Right forelimb (tissue), 1 donor: ENCODE results near the gene ATP9A.
A peak's percentile ranks its signal among the peaks of the same experiment; 100 is the strongest.
"Not testable (repeated sequence)": the region's sequence is repeated elsewhere in the genome, so short reads cannot be mapped to it uniquely, and the experiment has no call there.

ENCODE experiments used
- DNase-seq: peaks from one replicate; pipeline ENCODE4 v3.0.0-alpha.2; 2018

The ATP9A gene

DNA sequence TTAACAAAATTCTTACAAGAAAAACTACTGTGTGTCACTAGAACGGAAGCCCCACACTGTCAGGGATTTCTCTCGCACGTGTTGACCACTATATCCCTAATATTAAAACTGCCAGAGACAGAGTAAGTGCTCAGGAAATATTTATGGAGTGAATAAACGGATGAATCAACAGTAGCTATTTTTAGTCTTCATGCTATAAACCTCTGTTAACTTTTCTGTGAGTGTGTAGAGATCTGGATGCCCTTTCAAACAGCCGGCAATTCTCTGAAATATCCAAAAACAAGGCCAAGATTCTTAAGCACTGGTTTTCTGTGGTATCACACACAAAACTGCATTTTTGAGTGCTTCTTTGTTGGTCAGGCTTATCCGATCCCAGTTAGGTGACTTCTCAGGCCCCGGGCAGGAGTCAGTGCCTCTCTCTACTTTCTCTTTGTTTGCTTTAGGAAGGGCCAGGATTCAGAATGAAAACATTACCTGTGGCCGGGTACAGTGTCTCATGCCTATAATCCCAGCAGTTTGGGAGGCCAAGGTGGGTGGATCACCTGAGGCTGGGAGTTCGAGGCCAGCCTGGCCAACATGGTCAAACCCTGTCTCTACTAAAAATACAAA is 15.7 kb downstream of the ATP9A start:
- DNase-seq: no peak

DNA sequence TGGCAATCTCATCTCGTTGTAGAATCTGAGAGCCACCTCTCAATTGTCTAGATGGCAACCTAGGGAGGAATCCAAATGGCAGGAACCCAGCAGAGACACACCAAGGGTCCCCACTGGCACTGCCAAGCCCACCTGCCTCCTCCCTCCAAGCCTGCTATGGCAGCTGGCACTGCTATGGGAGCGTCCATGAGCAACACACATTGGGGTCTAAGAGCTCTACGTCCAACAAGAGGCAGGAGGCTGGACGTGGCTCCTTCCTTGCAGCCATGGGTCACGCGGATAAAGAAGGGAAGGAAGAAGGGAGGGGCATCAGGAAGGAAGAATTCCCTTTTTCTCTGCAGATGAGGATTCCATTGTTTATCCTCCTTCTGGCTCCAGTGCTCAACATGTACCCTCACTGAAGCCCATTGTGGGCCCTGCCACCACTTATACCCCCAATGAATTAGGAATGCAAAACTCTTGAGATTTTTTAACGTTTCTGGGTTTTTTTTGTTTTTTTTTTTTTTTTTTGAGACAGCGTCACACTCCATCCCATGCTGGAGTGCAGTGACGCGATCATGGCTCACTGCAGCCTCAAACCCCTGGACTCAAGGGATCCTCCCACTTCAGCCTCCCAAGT is 17.3 kb downstream of the ATP9A start:
- no peak for DNase-seq

- no peak for DNase-seq
Measured at GRCh38 chr20:51750037-51750769, 18.0 kb downstream of the ATP9A start.

DNA sequence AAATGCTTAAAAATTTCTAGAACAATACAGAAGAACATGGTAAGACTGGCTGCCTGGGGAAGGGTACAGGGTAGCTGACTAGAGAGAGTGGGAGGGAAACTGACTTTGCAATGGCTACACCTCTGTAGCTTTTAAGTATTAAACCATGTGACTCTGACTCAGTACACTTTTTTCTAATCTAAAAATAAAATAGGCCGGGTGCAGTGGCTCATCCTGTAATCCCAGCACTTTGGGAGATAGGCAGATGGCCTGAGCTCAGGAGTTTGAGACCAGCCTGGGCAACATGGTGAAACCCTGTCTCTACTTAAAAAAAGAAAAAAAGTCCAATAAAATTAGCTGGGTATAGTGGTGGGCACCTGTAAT is 18.5 kb downstream of the ATP9A start:
- no peak for DNase-seq

DNA sequence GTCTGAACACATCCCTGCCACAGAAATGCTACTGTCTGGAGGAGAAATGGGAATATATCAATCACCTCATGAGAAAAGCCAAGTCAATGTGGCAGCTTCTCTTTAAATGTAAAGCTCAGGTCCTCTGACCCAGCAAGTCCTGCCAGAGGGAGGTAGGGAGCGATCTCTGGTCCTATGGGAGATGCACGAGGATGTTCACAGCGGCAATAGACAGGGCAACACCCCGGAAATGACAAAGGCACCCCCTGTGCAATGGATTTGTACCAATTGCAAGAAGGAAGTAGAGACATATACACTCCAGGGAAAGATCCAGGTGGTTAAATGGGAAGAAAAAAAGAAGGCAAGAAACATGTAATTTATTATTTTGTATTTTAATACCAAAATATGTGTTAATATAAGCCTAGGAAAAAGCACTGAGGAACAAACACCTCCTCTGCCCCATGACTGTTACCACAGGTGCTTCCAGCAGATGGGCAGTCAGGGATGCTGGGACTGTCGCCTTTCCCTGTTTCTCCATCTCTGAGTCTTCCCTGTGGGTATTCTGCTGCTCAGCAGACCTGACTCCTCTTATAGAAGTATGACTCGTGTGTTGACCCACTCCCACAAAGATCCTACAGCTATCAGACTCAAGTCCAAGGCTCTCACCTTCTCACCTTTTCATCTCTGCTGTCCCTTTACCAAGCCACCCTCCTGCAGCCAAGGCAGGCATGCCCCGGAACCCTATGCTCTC is 20.8 kb downstream of the ATP9A start:
- no peak for DNase-seq

DNA sequence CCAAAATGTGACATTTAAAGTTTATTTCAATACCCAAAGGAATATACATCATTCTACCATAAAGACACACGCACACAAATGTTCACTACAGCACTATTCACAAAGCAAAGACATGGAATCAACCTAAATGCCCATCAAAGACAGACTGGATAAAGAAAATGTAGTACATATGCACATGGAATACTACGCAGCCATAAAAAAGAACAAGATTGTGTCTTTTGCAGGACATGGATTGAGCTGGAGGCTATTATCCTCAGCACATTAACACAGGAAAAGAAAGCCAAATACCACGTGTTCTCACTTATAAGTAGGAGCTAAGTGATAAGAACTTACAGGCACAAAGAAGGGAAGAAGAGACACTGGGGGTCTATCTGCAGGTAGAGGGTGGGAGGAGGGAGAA is 22.4 kb downstream of the ATP9A start:
- no peak for DNase-seq

GRCh38 chr20:51740838-51741237 is 27.4 kb downstream of the ATP9A start:
- DNase-seq: no peak

DNA sequence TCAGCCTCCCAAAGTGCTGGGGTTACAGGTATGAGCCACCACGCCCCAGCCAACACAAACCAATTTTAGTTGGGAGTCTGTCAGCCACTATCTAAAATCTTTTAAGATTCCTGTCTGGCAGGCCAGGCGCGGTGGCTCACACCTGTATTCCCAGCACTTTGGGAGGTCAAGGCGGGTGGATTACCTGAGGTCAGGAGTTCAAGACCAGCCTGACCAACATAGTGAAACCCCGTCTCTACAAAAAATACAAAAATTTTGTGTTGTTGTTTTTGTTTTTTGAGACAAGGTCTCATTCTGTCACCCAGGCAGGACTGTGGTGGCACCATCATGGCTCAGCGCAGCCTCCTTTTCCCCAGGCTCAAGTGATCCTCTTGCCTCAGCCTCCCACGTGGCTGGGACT is 27.9 kb downstream of the ATP9A start:
- DNase-seq: not testable (repeated sequence)

- DNase-seq: no peak
Measured at GRCh38 chr20:51739722-51740249, 28.4 kb downstream of the ATP9A start.

DNA sequence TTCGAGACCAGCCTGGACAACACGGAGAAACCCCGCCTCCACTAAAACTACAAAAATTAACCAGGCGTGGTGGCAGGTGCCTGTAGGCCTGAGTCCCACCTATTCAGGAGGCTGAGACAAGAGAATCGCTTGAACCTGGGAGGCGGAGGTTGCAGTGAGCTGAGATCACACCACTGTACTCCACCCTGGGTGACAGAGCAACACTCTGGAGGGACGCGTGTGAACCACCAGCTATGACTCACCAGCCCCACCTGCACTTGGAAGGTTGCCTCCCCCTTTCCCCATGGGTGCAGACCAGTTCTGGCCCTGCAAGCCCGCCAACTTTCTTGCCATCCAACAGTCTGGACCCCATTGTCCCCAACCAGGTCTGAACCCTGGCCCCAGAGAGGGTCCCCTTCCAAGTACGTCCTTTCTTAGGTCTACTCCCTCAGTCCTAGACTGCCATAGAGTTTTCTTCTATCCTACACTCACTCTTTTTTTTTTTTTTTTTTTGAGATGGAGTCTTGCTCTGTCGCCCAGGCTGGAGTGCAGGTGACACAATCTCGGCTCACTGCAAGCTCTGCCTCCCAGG is 29.2 kb downstream of the ATP9A start:
- DNase-seq: no peak

DNA sequence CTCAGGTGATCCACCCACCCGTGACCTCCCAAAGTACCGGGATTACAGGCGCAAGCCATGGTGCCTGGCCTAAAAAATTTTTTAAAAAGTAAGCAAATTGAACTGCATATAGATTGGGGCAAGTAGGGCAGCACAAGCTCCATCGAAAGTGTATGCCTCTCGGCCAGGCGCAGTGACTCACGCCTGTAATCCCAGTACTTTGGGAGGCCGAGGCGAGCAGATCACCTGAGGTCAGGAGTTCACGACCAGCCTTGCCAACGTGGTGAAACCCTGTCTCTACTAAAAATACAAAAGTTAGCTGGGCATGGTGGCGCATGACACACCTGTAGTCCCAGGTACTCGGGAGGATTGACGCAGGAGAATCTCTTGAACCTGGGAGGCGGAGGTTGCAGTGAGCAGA is 29.9 kb downstream of the ATP9A start:
- not testable (repeated sequence) for DNase-seq

DNA sequence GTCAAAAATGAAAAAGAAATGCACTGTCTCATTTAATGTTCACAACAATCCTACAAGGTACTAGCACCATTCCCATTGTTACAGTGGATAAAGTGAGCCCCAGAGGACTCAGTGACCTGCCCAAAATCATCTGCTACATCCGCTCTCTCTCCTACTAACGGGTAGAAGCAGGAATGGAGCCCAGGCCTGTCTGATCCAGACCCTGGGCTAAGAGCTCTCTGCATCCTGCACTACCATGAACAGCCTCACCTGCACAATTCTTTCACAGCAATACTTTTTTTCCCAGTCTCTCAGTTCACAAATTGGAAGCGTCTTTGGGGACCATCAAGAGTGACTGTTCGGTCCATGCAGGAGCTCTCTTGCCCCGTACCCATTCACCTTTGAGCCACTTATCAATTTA is 31.2 kb downstream of the ATP9A start:
- DNase-seq: no peak

DNA sequence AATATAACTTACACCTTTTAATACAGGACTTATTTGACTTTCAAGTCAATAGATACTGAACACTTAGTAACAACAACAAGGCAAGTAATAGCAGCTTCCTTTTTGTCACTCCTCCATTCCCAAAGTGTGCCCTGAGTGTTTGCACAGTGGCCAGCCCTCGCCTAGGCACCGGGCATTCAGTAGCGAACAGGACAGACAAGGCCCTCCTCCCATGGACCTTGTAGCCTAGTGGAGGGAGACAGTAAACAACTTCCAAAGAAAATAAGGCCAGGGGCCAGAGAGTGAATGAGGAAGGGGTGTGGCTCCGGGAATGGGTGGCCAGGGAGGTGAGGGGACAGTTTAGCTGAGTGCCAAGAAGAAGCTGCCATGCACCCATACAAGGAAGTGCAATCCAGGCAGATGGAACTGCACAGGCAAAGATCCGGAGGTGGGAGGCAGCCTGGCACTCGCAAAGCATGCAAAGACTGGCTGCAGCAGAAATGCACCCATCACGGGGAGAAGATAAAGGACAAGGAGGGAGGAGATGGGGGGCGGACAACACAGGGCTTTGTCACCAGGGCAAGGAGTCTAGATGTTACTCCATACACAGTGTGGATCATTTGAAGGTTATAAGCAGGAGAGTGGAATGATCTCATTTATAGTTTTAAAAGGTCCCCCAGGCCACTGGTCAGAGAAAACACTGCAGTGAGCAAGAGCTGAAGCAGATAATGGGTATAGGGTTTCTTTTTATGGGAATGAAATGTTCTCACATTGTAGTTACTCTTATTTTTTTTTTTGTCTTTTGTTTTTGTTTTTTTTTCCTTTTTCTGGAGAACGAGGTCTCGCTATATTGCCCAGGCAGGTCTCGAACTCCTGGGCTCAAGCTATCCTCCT is 32.2 kb downstream of the ATP9A start:
- no peak for DNase-seq

- no peak for DNase-seq
Measured at GRCh38 chr20:51734876-51735720, 33.1 kb downstream of the ATP9A start.

GRCh38 chr20:51733070-51733469 is 35.1 kb downstream of the ATP9A start:
- DNase-seq: no peak

DNA sequence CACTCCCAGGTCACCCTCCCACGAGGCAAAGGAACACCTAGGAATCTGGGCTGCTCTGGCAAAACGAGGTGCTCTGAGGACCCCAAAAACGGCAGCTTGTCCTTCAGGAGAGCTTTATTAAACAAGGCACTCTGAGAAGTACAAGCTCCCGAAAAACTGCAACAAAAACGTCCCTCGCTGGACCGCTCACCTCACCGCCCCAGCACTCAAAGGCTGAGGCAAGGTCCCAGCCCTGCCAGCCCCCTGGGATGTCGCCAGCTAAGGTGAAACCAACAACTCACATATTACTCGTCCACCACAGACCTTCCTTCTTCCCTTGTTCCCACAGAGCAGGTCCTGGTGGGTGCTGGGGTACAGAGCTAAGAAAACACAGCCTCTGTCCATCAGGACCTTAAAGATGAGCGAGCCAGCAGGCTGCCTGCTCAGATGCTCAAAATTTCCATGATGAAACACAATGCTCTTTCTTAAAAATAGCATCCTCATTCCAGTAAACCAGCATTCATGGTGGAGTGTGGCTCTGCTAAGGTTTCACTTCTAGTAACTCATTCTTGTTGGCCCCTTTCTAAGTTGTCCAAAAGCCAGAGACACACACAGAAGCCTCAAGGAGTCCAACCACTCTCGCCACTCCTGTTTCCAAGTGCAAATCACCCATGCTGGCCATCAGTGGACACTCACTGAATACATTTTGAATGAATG is 35.9 kb downstream of the ATP9A start:
- DNase-seq: peak; percentile 68

- peak; percentile 60 for DNase-seq
Measured at GRCh38 chr20:51731731-51732095, 36.5 kb downstream of the ATP9A start.

DNA sequence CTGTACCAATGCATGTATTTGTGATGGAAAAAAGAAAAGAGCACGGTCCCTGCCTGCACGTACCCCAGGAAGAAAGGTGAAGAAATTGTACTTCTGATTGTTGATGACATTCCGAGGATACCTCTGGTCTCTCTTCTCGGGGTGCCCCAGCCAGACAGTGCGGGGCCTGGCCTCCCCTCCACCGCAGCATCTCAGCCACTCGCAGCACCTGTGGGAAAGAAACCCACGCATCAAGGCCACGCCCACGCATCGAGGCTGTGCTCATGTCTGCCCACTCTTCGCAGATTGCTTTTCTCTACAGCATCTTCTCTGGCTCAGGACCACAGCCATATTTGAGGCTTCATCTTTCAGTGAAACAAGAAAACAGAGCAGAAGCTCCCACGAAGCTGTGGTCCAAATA is 38.4 kb downstream of the ATP9A start:
- DNase-seq: no peak

DNA sequence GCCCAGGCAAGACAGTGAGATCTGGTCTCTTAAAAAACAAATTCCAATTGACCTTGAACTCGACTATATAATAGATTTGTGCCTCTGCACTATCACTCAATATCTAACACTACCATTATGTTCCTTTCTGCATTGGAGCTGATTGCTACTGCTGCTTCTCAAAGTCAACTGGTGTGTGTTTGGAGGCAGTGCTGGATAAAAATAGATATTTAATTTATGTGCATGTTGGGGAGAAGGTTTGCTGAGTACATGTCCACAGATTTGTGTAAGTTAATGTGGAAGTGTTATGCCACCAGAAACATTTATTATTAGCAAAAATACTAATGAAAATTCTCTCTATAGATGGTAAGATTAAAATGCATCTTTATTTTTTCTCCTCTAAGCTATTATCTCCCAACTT is 39.5 kb downstream of the ATP9A start:
- no peak for DNase-seq

GRCh38 chr20:51727872-51728271 is 40.3 kb downstream of the ATP9A start:
- no peak for DNase-seq
